NB4 (cell line): ENCODE results near the gene CTDP1.

Experiments
- MYC ChIP-seq: IDR thresholded peaks from 2 replicates; pipeline ENCODE4 v1.6.1; 2011; ENCODE audit warnings: low read depth, low read length
- TF ChIP-seq, protein P1 (sequence below): IDR thresholded peaks from one replicate; pipeline ENCODE4 v1.5.1; 2012; ENCODE audit warnings: low read depth, low read length

GRCh38 chr18:79693561-79694205 is 14.1 kb downstream of the CTDP1 start:
- TF ChIP-seq, protein P1, sequence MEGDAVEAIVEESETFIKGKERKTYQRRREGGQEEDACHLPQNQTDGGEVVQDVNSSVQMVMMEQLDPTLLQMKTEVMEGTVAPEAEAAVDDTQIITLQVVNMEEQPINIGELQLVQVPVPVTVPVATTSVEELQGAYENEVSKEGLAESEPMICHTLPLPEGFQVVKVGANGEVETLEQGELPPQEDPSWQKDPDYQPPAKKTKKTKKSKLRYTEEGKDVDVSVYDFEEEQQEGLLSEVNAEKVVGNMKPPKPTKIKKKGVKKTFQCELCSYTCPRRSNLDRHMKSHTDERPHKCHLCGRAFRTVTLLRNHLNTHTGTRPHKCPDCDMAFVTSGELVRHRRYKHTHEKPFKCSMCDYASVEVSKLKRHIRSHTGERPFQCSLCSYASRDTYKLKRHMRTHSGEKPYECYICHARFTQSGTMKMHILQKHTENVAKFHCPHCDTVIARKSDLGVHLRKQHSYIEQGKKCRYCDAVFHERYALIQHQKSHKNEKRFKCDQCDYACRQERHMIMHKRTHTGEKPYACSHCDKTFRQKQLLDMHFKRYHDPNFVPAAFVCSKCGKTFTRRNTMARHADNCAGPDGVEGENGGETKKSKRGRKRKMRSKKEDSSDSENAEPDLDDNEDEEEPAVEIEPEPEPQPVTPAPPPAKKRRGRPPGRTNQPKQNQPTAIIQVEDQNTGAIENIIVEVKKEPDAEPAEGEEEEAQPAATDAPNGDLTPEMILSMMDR: no peak
- TF ChIP-seq MYC: no peak
